B cell (primary cell): Measurements from ENCODE around the gene WEE1.

Source experiments
- EZH2 ChIP-seq: IDR thresholded peaks from 2 replicates; pipeline ENCODE4 v1.6.1; 2012; ENCODE audit warnings: borderline replicate concordance, low read depth, mild to moderate bottlenecking, moderate library complexity, low read length; ENCODE audit not compliant: insufficient read depth, poor library complexity, severe bottlenecking
- TF ChIP-seq, protein P1 (sequence below): fragments of 200-600 bp; IDR thresholded peaks from one replicate; pipeline ENCODE4 v1.8.0; 2022; ENCODE audit warnings: antibody characterized with exemption, mild to moderate bottlenecking

- TF ChIP-seq, protein P1, sequence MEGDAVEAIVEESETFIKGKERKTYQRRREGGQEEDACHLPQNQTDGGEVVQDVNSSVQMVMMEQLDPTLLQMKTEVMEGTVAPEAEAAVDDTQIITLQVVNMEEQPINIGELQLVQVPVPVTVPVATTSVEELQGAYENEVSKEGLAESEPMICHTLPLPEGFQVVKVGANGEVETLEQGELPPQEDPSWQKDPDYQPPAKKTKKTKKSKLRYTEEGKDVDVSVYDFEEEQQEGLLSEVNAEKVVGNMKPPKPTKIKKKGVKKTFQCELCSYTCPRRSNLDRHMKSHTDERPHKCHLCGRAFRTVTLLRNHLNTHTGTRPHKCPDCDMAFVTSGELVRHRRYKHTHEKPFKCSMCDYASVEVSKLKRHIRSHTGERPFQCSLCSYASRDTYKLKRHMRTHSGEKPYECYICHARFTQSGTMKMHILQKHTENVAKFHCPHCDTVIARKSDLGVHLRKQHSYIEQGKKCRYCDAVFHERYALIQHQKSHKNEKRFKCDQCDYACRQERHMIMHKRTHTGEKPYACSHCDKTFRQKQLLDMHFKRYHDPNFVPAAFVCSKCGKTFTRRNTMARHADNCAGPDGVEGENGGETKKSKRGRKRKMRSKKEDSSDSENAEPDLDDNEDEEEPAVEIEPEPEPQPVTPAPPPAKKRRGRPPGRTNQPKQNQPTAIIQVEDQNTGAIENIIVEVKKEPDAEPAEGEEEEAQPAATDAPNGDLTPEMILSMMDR, result no peak
- TF ChIP-seq EZH2, result no peak
These were observed 4.1 kb downstream of the WEE1 start for GRCh38 chr11:9577556-9577955.
